Kidney glomerular epithelial cell (primary cell): ENCODE results near the gene KCTD15.

Experiments
- DNase-seq: peaks from one replicate; lab custom pipeline; 2025; lab: John Stamatoyannopoulos, UW

KCTD15 gene

GRCh38 chr19:33861950-33862349 is 65.3 kb downstream of the KCTD15 start:
- no peak for DNase-seq

GRCh38 chr19:33862981-33863380 is 66.3 kb downstream of the KCTD15 start:
- DNase-seq = no peak

GRCh38 chr19:33863436-33863835 is 66.8 kb downstream of the KCTD15 start:
- no peak for DNase-seq

GRCh38 chr19:33864311-33864850 is 67.7 kb downstream of the KCTD15 start:
- DNase-seq = no peak

GRCh38 chr19:33865306-33865705 is 68.6 kb downstream of the KCTD15 start:
- no peak for DNase-seq
